ENCODE measurements around the gene MCC. TPM values are rescaled to one million over a fixed set of nuclear protein-coding genes. Genes with fewer than 3 reads are reported as not detected.

The MCC gene
- total and polyA plus RNA-seq, 2 of the 4 experiments (the other 2 are of a cell fraction), result 5.0 to 20.6 TPM

GRCh38 chr5:113427871-113428574 lies 60.2 kb downstream of the MCC start:
- ChIA-PET POLR2A (ENCODE audit: unreplicated experiment) (no interaction called here), CTCF (interaction anchor here (0.6 to 0.8 kb wide), 2 partner anchors 21 to 394 kb away, joined by 3 read pairs; no protein-coding TSS in a partner anchor)
- dilution Hi-C loops (cut with HindIII; ENCODE audit: low sequenced_read_pairs, unreplicated experiment), result no loop called here
- no peak overlapping the region for H4K91ac ChIP-seq (ENCODE audit: insufficient read depth, low read depth, low read length)
- no peak overlapping the region for H3K18ac ChIP-seq (ENCODE audit: low read depth, low read length)
- H3K9me3 ChIP-seq (ENCODE audit: control insufficient read depth, insufficient read depth, low read length), result no peaks in the 10 kb centered on the region
- no peak overlapping the region for H3K27ac ChIP-seq (ENCODE audit: insufficient read depth, low read length)
- ATAC-seq (ENCODE audit: low read depth), result no peak
- no peak overlapping the region for H2AFZ ChIP-seq (replicated peaks; ENCODE audit: low read length, poor library complexity)
- no peaks in the 10 kb centered on the region for H3K27me3 ChIP-seq (ENCODE audit: control insufficient read depth, insufficient read depth, low read length)
- H3K9ac ChIP-seq (ENCODE audit: low read depth, low read length), result no peak overlapping the region
- no peak overlapping the region for H2AK5ac ChIP-seq (ENCODE audit: low read depth, low read length)
- H3K4me1 ChIP-seq (ENCODE audit: control insufficient read depth, insufficient read depth, low read length), result no peaks in the 10 kb centered on the region
- H2BK5ac ChIP-seq (ENCODE audit: low read depth, low read length, poor library complexity, severe bottlenecking), result no peak overlapping the region
- no peak overlapping the region for H2BK120ac ChIP-seq (ENCODE audit: low read depth, low read length)
- H2BK20ac ChIP-seq (ENCODE audit: low read depth, low read length), result no peak overlapping the region
- H3K36me3 ChIP-seq (ENCODE audit: control insufficient read depth, insufficient read depth, low read length), result no peaks in the 10 kb centered on the region
- no peak overlapping the region for H4K8ac ChIP-seq (ENCODE audit: low read depth in 2 of 2, low read length in 2 of 2)
- no peak overlapping the region for H4K5ac ChIP-seq (ENCODE audit: low read depth, low read length)
- no peak overlapping the region for H3K23ac ChIP-seq (ENCODE audit: low read depth, low read length)
- TF ChIP-seq MAZ (IDR thresholded peaks at IDR 0.05; ENCODE audit: borderline replicate concordance, low read depth, low read length), result no peak
- no peak for TF ChIP-seq CEBPB (IDR thresholded peaks at IDR 0.05; ENCODE audit: low read depth, low read length)
- no peak for TF ChIP-seq ELK1 (IDR thresholded peaks at IDR 0.05; ENCODE audit: borderline replicate concordance, low read depth, low read length)
- TF ChIP-seq SMC3 (IDR thresholded peaks at IDR 0.05; ENCODE audit: low read depth, low read length), result no peak
- no peak for TF ChIP-seq POLR2A (IDR thresholded peaks at IDR 0.05; ENCODE audit: low read depth, low read length)
- TF ChIP-seq RFX5 (IDR thresholded peaks at IDR 0.05; ENCODE audit: low read depth, low read length), result no peak
- no peak for TF ChIP-seq MAFK (IDR thresholded peaks at IDR 0.05; ENCODE audit: low read depth, low read length)
- no peak for TF ChIP-seq BHLHE40 (IDR thresholded peaks at IDR 0.05; ENCODE audit: low read depth, low read length)
- no peak overlapping the region for H3K56ac ChIP-seq (ENCODE audit: extremely low read depth, insufficient read depth, low read length)
- no peak overlapping the region for H2BK15ac ChIP-seq (ENCODE audit: low read depth, low read length)
- H2AK9ac ChIP-seq (replicated peaks; ENCODE audit: low read depth, low read length, poor library complexity), result no peak overlapping the region
- H3K79me1 ChIP-seq (ENCODE audit: low read depth in 1 of 2, low read length in 2 of 2), result no peaks in the 10 kb centered on the region
- no peak for DNase-seq
- no TSS peak for BruUV-seq (replicated peaks)
- H3K14ac ChIP-seq (replicated peaks; ENCODE audit: low read depth, low read length), result no peak overlapping the region
- no peak overlapping the region for H3K4ac ChIP-seq (ENCODE audit: low read depth, low read length)
- in situ Hi-C loops (cut with MboI; ENCODE audit: low sequenced_read_pairs), result no loop called here
- no peaks in the 10 kb centered on the region for H3K9me1 ChIP-seq (ENCODE audit: insufficient read depth, low read length)
- WGBS, 2 experiments (ENCODE audit: extremely low coverage in 2 of 2, insufficient read length in 1 of 2), result no CpG with 5 or more reads among the region's 3 CpGs
- H4K20me1 ChIP-seq (ENCODE audit: insufficient read depth, low read length), result no peaks in the 10 kb centered on the region
- no peak overlapping the region for H3K4me2 ChIP-seq (ENCODE audit: low read depth, low read length)
- no peak overlapping the region for H3K4me3 ChIP-seq (ENCODE audit: insufficient read depth, low read depth, low read length)
- intact Hi-C loops (cut with micrococcal nuclease), result loop anchor here (5.0 kb wide), 1 partner anchor 41 kb away; no protein-coding TSS in a partner anchor
